Epidermal melanocyte (primary cell): ENCODE data around the gene TEAD1.
A peak's percentile ranks its signal among the peaks of the same experiment; 100 is the strongest.
"Not testable (repeated sequence)": the region's sequence is repeated elsewhere in the genome, so short reads cannot be mapped to it uniquely, and the experiment has no call there.

ENCODE experiments used
- DNase-seq: peaks from one replicate; pipeline ENCODE4 v3.0.0; 2011; ENCODE audit warnings: low spot score; ENCODE audit not compliant: insufficient read length

The TEAD1 gene

GRCh38 chr11:12860827-12861226, 186.6 kb downstream of the TEAD1 start:
- peak; percentile 32 for DNase-seq

DNA sequence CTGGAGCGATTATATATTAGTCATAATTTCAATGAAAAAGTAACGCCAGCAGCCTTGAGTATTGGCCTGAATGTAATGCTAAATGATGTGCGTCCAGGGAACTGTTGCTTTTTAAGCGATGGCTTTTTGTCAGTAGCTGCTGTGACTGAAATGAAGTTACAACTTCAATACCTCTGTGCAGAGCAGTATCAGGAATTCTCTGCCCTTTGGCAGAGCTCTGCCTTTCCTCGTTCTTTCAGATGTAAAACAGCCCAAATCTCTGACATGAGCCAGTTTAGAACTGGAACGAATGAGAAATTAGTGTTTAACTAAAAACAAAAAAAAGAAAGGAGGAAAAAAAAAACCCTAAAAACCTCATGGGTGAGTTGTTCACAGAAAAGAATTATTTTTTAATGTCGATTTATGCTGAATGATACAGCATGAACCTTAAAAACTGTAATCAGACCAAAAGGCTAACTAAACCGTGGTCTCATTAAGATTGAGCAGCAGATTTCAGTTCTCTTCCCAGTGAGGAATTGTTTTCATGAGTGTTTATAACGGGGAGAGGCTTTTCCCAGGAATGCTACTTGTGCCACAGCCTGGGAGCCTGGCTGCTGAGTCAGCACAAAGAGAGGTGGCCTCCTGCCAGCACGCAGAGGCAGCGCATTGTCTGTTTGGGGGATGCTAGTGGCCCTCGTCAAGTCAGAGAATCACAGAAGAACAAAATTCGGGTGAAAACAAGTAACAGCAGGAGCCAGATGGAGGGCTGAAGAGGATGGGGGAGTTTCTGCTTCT, 188.7 kb downstream of the TEAD1 start:
- DNase-seq = peak; percentile 67

DNA sequence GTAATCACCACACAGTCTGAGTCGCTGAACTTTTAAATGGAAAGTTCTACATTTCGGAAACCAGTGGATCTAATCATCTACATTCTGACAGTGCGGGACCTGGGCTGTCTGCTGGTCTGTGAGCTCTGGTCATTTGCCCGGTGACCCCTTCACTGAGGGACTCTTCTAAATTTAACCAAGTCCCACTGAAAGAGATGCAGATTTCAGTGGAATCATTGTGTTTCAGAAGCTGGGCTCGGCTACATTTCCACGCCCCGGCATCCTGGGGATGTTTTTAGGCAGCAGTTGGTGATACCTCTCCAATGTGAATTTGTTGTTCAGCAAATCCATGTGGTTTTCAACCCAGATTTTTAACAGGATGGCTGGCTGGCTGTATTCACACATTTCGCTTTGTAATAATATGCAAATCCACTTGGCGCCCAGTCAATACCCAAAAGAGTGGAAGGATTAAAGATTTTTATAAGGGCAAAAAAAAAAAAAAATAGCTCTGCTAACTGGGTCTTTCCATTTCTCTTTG, 189.4 kb downstream of the TEAD1 start:
- DNase-seq = no peak

- DNase-seq = no peak
These were observed 190.3 kb downstream of the TEAD1 start for GRCh38 chr11:12864316-12865156.

- peak; percentile 38 for DNase-seq
These were observed 191.8 kb downstream of the TEAD1 start for GRCh38 chr11:12865863-12866595.

DNA sequence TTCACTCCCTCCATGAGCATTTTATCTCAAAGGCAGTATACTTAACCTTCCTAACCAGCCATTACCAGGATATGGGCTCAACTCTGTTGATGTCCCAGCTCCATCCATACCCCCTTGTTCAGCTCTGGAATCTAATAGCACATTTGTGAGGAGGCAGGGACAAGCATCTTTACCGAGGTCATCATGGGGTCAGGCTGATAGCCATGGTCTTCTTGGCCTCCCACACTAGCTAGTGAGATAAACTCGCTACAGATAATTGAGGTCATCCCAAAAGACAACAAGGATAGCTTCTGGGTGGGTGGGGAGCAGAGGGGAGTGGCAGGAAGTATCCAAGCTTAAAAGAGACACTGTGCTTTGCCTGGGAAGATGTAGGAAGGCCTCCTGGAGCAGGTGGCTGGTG, 193.3 kb downstream of the TEAD1 start:
- DNase-seq = no peak

- DNase-seq = no peak
These were observed 194.3 kb downstream of the TEAD1 start for GRCh38 chr11:12868315-12869073.

DNA sequence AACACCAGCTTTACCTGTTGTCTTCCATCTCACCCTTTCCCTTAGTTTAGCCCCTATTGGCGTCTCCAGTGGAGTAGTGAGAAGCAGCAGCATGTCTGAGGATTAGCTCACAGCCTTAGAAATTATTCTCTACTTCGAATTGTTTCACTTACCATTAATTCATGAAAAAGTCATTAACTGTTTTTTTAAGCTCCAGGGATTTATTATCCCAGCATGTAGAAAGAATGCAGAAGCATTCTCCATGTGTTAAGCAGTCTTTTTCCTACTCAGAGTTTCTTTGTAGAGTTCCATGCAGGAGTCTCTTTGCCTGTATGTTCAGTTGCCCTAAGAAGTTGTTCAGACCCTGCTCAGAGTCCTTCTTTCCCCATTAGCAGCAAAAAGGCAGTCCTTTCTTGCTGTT, 197.0 kb downstream of the TEAD1 start:
- DNase-seq = no peak

GRCh38 chr11:12871788-12872321, 197.6 kb downstream of the TEAD1 start:
- no peak for DNase-seq

DNA sequence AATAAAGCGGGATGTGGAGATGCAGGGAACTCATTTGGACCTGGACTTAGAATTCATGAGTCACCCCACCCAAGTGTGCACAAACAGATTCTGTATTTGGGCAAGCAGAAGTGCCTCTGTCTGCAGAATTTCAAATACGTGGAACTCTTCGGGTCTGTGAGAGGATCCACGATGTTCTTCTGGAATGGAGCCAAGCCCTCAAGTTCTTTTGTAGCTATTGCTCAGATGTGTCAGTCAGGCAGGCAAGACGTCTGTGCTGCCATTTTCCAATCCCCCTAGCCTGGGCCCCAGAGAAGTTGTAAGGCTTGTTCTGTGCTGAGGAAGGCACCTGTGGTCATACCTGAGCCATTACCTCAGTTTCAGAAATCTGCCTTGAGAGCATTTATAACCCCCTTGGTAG, 202.1 kb downstream of the TEAD1 start:
- DNase-seq = no peak

DNA sequence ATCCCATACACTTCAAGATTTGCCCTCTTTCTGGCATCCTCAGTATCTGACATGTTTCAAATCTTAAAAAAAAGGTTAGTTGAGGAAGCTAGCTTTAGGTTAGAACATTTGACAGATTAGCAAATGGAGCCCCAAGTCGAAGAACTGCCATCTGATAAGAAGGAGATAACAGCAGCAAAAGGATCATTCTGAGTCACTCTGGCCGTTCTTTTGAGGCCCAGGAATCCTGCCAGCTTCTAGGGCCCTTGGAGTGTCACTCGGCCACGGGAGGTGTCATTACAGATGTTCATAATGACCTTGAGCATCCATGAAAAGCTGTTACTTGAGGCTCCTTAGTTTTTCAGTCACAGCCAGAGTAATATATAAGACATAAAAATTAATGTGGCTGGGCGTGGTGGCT, 202.8 kb downstream of the TEAD1 start:
- no peak for DNase-seq

DNA sequence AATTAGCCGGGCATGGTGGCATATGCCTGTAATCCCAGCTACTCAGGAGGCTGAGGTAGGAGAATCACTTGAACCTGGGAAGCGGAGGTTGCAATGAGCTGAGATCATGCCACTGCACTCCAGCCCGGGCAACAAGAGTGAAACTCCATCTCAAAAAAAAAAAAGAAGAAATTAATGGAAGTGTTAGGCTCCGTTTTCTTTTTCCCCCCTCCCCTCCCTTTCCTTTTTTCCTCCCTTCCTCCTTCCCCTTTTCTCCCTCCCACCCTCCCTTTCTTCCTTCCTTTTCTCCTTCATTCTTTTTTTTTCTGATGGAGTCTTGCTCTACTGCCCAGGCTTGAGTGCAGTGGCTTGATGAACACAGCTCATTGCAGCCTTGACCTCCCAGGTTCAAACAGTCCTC, 203.3 kb downstream of the TEAD1 start:
- DNase-seq = not testable (repeated sequence)

DNA sequence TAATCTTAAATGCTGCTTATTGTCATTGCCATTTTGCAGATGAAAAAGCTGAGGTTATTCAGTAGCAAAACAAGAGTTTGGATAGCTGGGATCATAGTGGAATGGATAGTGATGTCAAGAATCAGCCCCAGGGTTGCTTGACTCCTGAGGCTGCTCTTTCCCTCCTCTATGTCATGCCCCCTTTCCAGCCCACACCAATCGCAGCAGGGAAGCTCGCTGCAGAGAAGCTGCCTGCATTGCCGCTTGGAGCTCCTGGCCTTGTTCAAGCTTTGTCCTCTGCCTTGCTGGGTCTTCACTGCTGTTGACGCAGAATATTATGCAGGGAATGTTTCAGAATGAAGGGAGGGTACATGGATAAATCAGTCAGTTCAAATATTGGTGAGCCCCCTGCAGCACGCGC, 206.1 kb downstream of the TEAD1 start:
- no peak for DNase-seq

DNA sequence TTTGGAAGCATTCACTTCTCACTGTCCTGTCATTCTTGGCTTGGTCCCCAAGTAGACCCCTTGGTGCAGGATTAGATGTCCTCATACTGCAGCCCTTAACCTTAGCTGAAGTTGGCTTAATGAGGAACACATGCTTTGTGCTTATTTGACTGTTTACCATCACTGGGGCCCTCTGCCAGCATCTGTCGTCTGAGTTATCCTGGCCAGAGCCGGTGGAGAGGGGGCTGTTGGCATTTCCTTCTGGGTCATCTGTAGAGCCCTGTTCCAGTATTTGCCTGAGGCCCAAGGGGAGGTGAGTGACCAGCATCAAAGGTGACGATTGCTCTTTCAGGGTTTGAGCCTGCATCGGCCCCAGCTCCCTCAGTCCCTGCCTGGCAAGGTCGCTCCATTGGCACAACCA, 208.4 kb downstream of the TEAD1 start:
- no peak for DNase-seq

DNA sequence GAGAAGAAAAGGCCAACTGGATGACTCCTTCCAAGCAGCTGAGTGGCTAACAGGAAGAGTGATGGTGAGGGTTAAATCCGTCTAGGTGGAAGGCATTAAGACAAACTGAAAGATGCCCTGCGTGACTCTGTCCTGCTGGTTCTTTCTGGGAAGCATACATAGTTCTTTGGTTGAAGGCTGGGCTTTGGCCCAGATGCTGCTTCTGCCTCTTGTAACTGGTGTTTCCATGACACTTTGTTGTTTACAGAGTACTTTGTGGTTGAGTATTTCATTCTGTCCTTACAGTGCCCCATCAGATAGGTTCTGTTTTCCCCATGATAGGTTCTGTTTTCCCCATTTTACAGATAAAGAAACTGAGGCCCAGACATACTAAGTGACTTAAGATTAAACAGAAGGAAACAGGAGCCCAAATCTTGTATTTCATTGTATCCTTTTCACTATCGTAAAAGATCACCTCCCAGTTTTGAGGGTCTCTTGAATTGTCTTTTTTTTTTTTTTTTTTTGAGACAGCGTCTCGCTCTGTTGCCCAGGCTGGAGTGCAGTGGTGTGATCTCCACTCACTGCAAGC, 210.6 kb downstream of the TEAD1 start:
- DNase-seq = no peak

DNA sequence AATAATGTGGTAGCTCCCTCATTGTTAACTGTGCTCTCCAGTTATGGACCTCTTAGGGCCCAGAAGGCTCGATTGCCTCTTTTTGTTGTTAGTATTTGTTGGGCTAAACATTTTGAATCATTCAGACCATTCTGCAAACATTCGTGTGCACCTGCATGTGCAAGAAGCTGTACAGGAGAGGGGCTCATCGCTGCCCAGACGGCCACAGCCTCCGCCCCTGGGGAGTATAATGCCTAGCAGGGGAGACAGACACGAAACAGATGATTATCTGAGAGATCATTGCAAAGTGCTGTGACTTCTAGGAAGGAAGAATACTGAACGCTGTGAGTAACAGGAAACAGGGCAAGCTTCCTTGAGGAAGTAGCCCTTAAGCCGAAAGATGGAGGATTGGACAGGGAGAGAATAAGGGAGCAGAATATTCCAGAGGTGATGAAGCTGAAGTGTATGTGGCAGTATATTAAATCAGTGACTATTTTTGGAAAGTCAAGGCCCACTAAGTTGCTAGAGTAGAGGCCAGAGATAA, 211.6 kb downstream of the TEAD1 start:
- no peak for DNase-seq

- no peak for DNase-seq
These were observed 212.3 kb downstream of the TEAD1 start for GRCh38 chr11:12886508-12886907.

- DNase-seq = peak; percentile 69
These were observed 214.4 kb downstream of the TEAD1 start for GRCh38 chr11:12888525-12889158.

GRCh38 chr11:12889243-12889642, 215.0 kb downstream of the TEAD1 start:
- DNase-seq = no peak

- DNase-seq = no peak
These were observed 216.3 kb downstream of the TEAD1 start for GRCh38 chr11:12890476-12890875.
